Measurements from ENCODE around the gene MYCT1. TPM values are rescaled to one million over a fixed set of nuclear protein-coding genes. Genes with fewer than 3 reads are reported as not detected.

The MYCT1 gene
- total RNA-seq, 1 experiment from 2014 or later: 1.5 TPM

GRCh38 chr6:152736687-152737273 lies 39.1 kb downstream of the MYCT1 start:
- Mint-ChIP-seq H3K4me3 (no peak overlapping the region), H3K27ac (no peak overlapping the region), H3K9me3 (peaks cover 22% of the 10 kb centered on the region), H3K4me1 (no peaks in the 10 kb centered on the region), H3K27me3 (ENCODE audit: low read depth) (no peaks in the 10 kb centered on the region), H3K36me3 (peaks cover 4% of the 10 kb centered on the region)
- TF ChIP-seq TP53 (CRISPR knock-in tag; IDR thresholded peaks at IDR 0.05) (no peak), TEAD1 (CRISPR knock-in tag; IDR thresholded peaks at IDR 0.05) (no peak), NR2C2 (CRISPR knock-in tag; IDR thresholded peaks at IDR 0.05) (no peak), ZNF219 (CRISPR knock-in tag; IDR thresholded peaks at IDR 0.05; ENCODE audit: borderline replicate concordance) (no peak), EMX1 (CRISPR knock-in tag; IDR thresholded peaks at IDR 0.05) (no peak), IRF2 (CRISPR knock-in tag; IDR thresholded peaks at IDR 0.05; ENCODE audit: borderline replicate concordance, low read depth) (no peak), FOXK1 (CRISPR knock-in tag; IDR thresholded peaks at IDR 0.05) (no peak), ZNF396 (CRISPR knock-in tag; IDR thresholded peaks at IDR 0.05; ENCODE audit: borderline replicate concordance) (no peak), ZNF423 (CRISPR knock-in tag; IDR thresholded peaks at IDR 0.05) (no peak)
- TF ChIP-seq, protein P1, sequence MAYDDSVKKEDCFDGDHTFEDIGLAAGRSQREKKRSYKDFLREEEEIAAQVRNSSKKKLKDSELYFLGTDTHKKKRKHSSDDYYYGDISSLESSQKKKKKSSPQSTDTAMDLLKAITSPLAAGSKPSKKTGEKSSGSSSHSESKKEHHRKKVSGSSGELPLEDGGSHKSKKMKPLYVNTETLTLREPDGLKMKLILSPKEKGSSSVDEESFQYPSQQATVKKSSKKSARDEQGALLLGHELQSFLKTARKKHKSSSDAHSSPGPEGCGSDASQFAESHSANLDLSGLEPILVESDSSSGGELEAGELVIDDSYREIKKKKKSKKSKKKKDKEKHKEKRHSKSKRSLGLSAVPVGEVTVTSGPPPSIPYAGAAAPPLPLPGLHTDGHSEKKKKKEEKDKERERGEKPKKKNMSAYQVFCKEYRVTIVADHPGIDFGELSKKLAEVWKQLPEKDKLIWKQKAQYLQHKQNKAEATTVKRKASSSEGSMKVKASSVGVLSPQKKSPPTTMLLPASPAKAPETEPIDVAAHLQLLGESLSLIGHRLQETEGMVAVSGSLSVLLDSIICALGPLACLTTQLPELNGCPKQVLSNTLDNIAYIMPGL (CRISPR knock-in tag; IDR thresholded peaks at IDR 0.05): no peak
- ChIA-PET CTCF (no interaction called here), POLR2A (interaction anchor here (1.1 kb wide), 1 partner anchor 288 kb away, joined by 3 read pairs; no protein-coding TSS in a partner anchor)
- ATAC-seq (no peak), DNase-seq (ENCODE audit: low spot score) (no peak)

GRCh38 chr6:152745509-152746171 lies 47.9 kb downstream of the MYCT1 start:
- no peak for ATAC-seq
- Mint-ChIP-seq H3K4me1 (peaks cover 13% of the 10 kb centered on the region), H3K4me3 (no peak overlapping the region), H3K9me3 (no peaks in the 10 kb centered on the region), H3K27me3 (ENCODE audit: low read depth) (no peaks in the 10 kb centered on the region), H3K27ac (no peak overlapping the region), H3K36me3 (no peaks in the 10 kb centered on the region)
- TF ChIP-seq E2F1 (CRISPR knock-in tag; IDR thresholded peaks at IDR 0.05) (no peak), ZNF532 (CRISPR knock-in tag; IDR thresholded peaks at IDR 0.05; ENCODE audit: borderline replicate concordance) (no peak), CTCF (IDR thresholded peaks at IDR 0.05) (no peak), HMGA2 (CRISPR knock-in tag; IDR thresholded peaks at IDR 0.05) (no peak), TCF7 (CRISPR knock-in tag; IDR thresholded peaks at IDR 0.05; ENCODE audit: low read depth) (no peak), IRF1 (CRISPR knock-in tag; IDR thresholded peaks at IDR 0.05) (no peak)
- ChIA-PET CTCF (interaction anchor here (1.6 kb wide), 1 partner anchor 203 kb away, joined by 8 read pairs; no protein-coding TSS in a partner anchor), POLR2A (no interaction called here)
- DNase-seq (ENCODE audit: low spot score): no peak

Data from WTC11 (cell line).